NCI-H2227 treated with DMSO at 0.1 percent for 48 hours (cell line): ENCODE data around the gene AKAP1.
A peak's percentile ranks its signal among the peaks of the same experiment; 100 is the strongest.
"Not testable (repeated sequence)": the region's sequence is repeated elsewhere in the genome, so short reads cannot be mapped to it uniquely, and the experiment has no call there.

Experiments
- DNase-seq: peaks from one replicate; lab custom pipeline; 2025; lab: John Stamatoyannopoulos, UW

The AKAP1 gene

DNA sequence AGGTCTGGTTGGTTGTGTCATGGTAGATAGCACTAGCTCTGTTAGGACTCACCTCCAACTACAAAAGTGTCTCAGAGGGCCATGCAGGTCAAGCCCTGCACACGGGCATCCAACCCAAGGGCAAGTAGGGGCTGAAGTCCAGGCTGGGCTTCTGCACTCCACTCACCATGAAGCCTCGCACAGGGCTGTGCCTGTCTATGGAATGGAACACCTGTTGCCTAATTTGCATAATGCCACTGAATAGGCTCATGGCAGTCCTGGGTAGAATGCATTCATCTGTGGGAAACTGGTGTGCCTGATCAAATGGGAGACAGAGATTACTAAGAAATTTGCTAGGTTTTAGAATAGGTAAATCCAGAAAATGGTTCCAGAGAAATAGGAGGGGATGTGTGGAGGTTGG is 8.0 kb upstream of the AKAP1 start:
- no peak for DNase-seq

DNA sequence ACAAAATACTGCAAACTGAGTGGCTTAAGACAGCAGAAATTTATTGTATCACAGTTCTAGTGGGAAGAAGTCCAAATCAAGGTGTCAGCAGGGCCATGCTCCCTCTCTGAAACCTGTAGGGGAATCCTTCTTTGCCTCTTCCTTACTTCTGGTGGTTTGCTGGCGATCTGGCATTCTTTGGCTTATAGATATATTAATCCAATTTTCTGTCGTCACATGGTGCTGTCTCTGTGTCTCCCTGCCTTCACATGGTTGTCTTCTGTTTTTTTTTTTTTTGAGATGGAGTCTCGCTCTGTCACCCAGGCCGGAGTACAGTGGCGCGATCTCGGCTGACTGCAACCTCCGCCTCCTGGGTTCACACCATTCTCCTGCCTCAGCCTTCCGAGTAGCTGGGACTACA is 6.8 kb upstream of the AKAP1 start:
- no peak for DNase-seq

DNA sequence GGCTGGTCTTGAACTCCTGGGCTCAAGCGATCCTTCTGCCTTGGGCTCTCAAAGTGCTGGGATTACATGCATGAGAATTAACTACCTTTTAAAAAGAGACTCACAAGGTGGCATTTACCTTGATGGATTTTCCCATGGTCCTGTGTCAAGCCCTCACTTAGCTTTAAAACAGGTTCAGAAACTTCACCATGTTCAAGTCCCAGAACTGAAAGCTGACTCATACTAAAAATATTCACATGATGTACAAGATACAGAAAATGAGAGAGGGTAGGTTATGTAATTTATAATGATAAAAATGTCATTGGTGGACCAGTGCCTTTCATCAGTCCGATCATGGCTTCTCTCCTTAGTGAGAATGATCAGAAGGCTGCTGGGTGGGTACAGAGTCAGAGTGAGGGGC is 4.3 kb upstream of the AKAP1 start:
- no peak for DNase-seq

DNA sequence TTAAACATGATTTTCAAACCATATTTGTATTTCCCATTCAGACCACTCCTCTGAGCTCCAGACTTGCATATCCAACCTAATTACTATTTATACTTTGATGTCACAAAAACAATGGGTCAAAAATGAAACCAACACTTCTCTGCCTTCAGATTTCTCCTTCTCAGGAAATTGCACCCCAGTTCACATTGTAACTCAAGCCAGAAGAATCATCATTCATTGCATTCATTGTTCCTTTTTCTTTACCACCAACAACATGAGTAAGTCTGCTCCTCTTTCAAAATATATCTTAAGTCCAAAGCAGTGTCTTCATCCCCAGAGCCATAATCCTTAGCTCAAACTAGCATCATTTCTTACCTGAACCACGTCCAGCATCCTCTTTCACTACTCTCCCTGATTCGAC is 2.6 kb upstream of the AKAP1 start:
- no peak for DNase-seq

GRCh38 chr17:57084361-57084801 is 665 bp upstream of the AKAP1 start:
- peak; percentile 75 for DNase-seq

- peak; percentile 33 for DNase-seq
These were observed 512 bp downstream of the AKAP1 start for GRCh38 chr17:57085448-57086068.

DNA sequence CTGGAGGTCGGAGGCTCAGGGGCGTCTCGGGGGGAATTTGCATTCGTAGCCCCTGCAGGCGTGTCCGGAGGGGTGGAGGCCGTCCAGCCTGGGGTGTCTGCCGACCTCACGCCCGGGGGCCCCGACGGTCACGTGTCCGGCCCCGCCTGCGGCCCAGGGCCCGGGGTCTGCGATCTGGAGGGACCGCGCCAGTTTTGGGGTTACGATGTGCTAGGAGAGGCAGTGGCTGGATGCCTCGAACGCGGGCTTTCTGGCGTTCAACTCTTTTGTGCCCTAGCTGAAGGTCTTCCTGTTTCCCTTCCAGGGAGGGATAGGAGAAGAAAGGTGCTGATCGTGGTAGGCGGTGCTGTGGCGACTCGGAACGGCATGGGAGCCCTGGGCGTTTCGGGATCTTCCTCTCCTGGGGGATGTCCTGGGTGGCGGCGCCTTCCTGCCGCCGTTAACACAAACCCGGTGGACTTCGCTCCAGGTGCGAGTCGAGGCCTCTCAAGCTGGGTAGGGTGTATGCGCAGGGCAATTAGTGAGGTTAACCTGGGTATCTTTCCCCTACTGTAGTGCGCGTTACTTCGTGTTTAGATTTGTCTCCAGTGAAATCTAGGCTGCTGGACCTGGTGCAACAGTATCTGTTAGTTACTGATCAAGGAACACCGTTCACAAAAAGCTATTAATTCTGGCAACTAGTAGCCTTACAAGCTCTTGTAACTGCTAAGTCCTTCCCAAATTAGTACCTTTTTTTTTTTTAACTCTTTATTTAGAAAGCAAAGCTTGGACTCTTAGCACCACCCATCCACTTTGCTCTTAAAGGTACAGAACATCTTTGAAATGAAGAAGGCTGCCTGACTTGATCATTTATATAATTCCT is 1.3 kb downstream of the AKAP1 start:
- no peak for DNase-seq

GRCh38 chr17:57088298-57088697 is 3.3 kb downstream of the AKAP1 start:
- DNase-seq = no peak

GRCh38 chr17:57089391-57089790 is 4.3 kb downstream of the AKAP1 start:
- no peak for DNase-seq

- DNase-seq = no peak
These were observed 5.6 kb downstream of the AKAP1 start for GRCh38 chr17:57090560-57091185.

- DNase-seq = no peak
These were observed 6.2 kb downstream of the AKAP1 start for GRCh38 chr17:57091186-57091618.

GRCh38 chr17:57092171-57092570 is 7.1 kb downstream of the AKAP1 start:
- no peak for DNase-seq

DNA sequence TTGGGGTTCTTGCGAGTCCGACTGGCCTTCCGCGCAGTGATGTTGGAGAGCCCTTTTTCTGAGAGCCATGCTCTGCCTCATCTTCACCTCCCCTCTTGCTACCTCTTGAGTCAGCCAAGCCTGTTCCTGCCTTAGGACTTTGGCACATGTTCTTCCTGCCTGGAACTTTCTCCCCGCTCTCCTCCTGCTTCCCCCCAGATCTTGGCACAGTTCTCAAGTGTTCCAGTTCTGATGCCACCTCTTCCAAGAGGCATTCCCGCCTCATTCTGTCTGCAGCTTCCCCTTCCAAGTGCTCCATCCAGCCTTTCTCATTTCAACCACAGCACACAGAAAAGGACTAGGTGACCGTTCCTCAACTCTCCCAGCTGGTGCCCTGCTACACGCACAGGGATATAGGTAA is 7.7 kb downstream of the AKAP1 start:
- DNase-seq = no peak

DNA sequence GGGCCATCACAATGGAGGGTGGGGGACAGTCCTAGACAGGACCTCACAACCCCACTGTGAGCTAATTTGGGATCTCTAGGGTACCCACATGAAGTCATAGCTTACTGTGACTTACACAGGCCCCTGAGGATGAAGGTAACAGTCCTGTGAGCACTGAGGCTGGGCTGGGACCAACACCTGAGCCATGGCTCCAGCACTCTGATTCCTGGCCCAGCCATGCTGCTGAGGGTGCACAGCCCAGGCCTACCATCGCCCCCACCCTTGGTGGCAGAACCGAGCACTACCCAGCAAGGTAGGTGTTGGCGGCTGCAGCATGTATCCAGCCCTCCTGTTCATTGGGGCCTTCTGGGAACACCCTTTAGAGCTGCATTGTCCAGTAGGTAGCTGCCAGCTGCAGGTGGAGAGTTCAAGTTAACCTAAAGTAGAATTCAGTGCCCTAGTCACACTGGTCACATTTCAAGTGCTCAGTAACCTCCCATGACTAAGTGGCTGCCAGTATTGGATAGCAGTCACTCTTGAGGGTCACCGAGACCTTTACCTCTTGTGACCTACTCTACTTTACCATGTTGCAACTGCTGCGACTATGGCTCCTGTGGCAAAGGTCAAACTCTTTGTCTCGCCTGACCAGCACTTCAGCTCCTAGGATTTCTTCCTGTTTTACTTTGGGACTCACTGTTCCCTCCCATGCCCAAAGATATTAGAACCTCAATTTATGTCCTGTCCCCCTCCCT is 11.6 kb downstream of the AKAP1 start:
- no peak for DNase-seq

DNA sequence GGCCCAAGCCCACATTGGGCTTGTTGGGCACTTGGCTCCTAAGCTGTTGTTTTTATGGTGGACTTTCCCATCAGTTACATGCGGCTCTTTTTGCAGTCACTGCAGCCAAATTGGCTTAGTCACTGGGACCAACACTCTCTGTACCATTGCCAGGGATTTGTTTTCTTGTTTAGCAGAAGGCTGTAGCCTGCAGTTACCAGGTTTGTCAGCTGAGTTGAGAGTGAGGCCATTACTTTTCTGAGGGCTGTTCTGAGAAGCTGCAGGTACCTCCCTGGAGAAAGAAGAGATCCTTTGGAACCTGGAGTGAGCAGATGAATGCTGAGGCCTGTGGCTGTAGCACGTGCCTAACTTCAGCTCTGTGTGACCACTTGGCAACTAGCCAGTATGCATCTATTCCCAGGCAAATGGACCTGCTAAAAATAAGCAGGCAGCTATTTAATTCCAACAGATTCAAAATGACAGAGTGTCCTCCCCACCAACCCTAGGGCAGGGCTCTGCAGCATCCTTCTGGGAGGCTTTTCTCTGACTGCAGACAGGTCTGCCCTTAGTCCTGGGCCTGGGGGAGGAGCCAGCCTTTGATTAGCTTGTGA is 12.9 kb downstream of the AKAP1 start:
- peak; percentile 76 for DNase-seq

DNA sequence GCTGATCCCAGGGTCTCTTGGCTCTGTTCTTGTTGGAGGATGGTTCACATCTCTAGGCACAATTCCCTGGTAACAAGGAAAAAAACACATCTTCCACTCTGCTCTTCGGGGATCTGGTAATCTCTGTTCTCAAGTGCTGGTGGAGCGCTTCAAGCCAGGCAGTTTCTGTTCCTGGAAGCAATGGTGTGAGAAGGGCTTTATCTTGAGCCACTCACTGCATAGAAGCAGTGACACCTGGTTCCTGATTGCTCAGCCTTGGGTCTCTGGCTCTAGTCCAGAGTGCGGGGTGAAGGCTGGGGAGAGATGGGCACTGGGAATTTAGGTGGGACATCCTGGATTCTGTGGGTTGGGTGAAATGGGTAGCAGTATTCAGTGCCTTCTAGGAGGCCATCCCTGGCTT is 14.1 kb downstream of the AKAP1 start:
- no peak for DNase-seq

- no peak for DNase-seq
These were observed 17.1 kb downstream of the AKAP1 start for GRCh38 chr17:57102122-57102521.

GRCh38 chr17:57102660-57103059 is 17.6 kb downstream of the AKAP1 start:
- DNase-seq = not testable (repeated sequence)

GRCh38 chr17:57104461-57105175 is 19.6 kb downstream of the AKAP1 start:
- DNase-seq = no peak

DNA sequence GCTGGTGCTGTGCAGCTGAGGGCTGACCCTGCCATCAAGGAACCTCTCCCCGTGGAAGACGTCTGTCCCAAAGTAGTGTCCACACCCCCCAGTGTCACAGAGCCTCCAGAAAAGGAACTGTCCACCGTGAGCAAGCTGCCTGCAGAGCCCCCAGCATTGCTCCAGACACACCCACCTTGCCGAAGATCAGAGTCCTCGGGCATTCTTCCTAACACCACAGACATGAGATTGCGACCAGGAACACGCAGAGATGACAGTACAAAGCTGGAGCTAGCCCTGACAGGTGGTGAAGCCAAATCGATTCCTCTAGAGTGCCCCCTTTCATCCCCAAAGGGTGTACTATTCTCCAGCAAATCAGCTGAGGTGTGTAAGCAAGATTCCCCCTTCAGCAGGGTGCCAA is 20.5 kb downstream of the AKAP1 start:
- DNase-seq = no peak

- no peak for DNase-seq
These were observed 21.2 kb downstream of the AKAP1 start for GRCh38 chr17:57106107-57106835.
